HG02610 (cell line): Measurements from ENCODE around the gene INSM1.

Source experiments
- ATAC-seq: cut with Tn5 transposase; IDR thresholded peaks from one replicate; pipeline ENCODE4 v1.9.1; 2021; ENCODE audit warnings: mild to moderate bottlenecking, moderate library complexity; ENCODE audit not compliant: unreplicated experiment

The INSM1 gene

GRCh38 chr20:20393207-20394120 is 25.6 kb downstream of the INSM1 start:
- ATAC-seq, result no peak

- ATAC-seq, result no peak
Observed at GRCh38 chr20:20395087-20395486, 27.2 kb downstream of the INSM1 start.

GRCh38 chr20:20395903-20396568 is 28.1 kb downstream of the INSM1 start:
- ATAC-seq, result no peak

- no peak for ATAC-seq
Observed at GRCh38 chr20:20396794-20397193, 28.9 kb downstream of the INSM1 start.

DNA sequence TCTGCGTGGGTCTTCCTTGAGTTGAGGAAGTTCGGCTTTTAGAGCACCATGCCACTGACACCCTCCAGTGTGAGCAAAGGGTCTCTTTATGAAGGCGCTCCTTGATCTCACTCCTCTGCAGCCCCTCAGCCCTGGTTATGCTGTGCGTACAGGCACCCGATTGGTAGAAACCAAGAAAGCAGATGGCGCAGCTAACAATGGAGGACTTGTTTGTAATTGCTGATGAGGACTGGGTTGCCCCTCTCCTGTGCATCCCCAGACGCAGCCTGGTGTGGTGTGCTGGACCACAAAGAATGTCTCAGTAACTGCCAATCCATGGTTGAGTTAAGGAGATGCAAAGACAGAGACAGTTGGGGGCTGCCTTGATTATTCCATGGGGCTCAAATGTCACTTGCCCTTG is 30.2 kb downstream of the INSM1 start:
- ATAC-seq, result no peak

GRCh38 chr20:20399531-20400500 is 31.9 kb downstream of the INSM1 start:
- no peak for ATAC-seq

DNA sequence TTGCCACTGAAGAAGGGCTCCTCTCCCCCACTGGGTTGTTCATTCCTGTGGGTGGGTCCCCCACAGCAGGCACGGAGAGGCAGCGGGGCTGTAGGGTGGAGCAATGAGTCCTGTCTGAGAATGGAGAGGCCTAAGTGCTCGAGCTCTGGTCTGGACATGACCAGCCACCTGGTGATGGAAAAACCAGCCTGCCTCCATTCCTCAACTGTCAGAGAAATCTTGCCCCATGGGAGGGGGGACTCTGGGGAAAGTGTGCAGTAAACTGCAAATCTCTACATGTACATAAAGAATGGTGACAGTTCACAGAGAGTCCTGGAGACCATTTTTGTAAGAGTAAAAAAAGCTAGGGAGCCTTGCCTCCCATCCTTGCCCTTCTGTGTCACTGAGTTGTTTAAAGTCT is 34.1 kb downstream of the INSM1 start:
- ATAC-seq, result no peak

DNA sequence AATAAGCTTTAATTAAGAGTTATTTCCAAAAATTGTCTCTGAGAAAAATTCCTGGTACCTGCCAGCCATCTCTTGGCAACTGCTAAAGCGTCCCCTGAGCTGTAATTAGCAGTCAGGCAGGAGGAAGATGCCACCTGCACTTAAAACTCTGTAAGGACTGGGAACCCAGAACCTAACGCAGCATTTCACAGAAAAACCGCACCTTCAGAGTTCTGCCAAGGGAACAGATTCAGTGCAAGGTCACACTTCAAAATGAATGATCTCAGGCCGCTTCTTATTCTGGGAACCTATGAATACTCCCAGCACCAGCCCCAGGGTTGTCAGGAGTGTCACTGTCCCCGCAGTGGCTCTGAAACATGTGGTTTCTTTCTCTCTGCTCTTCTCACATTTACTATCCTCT is 36.7 kb downstream of the INSM1 start:
- ATAC-seq, result no peak

GRCh38 chr20:20405623-20406022 is 37.7 kb downstream of the INSM1 start:
- ATAC-seq, result no peak

DNA sequence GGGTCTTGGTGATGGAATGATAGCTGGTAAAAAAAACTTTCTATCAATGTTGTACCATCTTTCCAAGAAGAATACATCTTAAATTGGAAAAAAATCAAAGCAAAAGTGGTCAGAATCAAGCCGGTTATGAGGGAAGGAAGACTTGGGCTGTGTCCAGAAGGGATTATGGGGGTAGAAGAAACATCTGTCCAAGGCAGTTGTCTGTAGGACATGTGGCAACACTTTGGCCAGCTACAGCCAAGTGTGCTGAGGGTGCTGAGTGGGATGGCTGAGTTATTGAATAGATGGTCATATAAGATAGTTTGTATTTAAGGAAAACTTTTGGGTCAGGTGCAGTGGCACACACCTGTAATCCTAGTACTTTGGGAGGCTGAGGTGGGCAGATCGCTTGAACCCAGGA is 38.4 kb downstream of the INSM1 start:
- no peak for ATAC-seq

- no peak for ATAC-seq
Observed at GRCh38 chr20:20407891-20408805, 40.2 kb downstream of the INSM1 start.

- ATAC-seq, result no peak
Observed at GRCh38 chr20:20409331-20409730, 41.4 kb downstream of the INSM1 start.

- ATAC-seq, result no peak
Observed at GRCh38 chr20:20410678-20411077, 42.8 kb downstream of the INSM1 start.

GRCh38 chr20:20411402-20411801 is 43.5 kb downstream of the INSM1 start:
- no peak for ATAC-seq

GRCh38 chr20:20411836-20412235 is 43.9 kb downstream of the INSM1 start:
- no peak for ATAC-seq

DNA sequence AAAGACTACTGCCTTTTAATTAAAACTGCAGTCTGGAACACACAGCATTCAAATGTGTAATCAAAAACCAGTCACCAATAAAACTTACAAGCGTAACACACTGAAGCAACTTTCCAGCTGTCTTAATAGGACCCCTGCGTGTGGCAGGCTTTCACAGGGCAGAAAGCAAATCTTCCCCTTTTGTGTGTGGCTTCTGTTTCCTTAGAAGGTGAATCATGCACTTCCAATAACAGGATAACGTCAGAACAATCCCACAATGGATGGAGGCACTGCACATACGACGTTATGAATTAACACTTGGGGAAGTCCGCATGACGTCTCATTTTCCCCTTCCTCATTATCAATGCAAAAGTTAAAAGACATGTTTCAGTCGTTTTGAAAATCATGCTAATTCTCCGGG is 44.8 kb downstream of the INSM1 start:
- no peak for ATAC-seq

DNA sequence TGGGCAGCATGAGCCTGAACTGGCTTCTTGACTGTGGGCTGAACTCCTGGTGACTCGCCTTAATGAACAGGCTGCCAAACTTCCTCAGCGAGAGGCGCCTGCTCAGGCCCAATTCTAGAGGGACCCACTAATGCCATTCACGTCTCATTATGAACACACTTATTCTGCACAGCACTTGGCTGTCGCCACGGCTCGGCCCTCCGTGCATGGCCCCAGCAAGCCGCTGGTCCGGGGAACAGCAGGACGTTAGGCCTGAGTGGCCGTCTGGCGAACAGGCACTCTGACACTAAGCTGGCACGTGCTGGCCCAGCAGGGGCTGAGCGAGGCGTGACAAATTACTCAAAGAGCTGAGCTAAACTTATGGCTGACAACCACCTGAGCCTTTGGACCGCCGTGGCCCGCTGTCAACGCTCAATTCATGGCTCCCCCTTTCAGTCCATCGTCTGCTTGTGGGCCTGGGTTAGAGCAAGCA is 45.9 kb downstream of the INSM1 start:
- ATAC-seq, result no peak

DNA sequence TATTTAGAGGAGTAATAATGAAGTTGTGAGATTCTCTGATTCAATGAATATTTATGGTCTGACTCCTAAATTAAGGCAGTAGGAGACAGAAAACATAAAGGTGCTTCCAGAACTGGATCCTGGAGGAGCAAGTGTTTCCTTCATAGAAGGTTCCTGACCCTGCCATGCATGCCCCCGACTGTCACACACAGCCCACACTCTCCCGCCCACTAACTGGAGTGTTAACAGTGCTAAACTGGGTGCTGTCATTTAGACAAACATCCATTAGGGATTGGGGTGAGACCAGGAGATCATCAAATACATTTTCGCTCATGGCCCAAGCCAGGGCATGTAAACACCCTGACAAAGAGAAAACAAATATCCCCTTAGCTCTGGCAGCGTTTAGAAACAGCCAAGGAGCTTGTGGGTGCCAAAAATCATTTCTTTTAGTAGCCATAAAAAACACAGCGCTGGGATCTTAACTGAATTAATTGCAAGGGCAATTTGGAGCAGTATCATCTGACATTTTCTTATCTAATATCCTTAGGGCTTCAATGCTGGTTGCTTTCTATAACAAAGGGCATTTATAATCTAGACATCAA is 46.8 kb downstream of the INSM1 start:
- ATAC-seq, result no peak

DNA sequence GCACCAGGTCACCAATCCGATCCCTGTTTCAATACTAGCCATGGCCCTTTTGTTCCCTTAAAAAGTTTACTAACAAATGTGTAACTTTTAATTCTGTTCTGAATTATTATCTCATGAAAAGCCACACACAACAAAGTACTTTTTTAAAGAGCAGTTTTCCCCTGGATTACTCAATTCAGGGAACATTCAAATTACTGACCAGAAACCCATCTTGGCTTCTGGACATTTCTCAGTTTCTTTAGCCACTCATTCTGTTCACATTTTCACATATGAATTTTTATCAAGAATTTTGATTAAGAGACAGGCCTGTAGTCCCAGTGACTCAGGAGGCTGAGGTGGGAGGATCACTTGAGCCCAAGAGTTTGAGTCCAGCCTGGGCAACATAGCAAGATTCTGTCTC is 47.4 kb downstream of the INSM1 start:
- ATAC-seq, result no peak
